NCI-H128 (cell line): ENCODE measurements around the gene CNRIP1.
"Not testable (repeated sequence)": the region's sequence is repeated elsewhere in the genome, so short reads cannot be mapped to it uniquely, and the experiment has no call there.

ENCODE experiments used
- DNase-seq: peaks from one replicate; lab custom pipeline; 2025; ENCODE audit not compliant: unreplicated experiment; lab: John Stamatoyannopoulos, UW

CNRIP1 gene

GRCh38 chr2:68341062-68341329 is 21.2 kb upstream of the CNRIP1 start:
- no peak for DNase-seq

- no peak for DNase-seq
Measured at GRCh38 chr2:68340226-68341061, 20.7 kb upstream of the CNRIP1 start.

- no peak for DNase-seq
Measured at GRCh38 chr2:68336192-68336591, 16.4 kb upstream of the CNRIP1 start.

DNA sequence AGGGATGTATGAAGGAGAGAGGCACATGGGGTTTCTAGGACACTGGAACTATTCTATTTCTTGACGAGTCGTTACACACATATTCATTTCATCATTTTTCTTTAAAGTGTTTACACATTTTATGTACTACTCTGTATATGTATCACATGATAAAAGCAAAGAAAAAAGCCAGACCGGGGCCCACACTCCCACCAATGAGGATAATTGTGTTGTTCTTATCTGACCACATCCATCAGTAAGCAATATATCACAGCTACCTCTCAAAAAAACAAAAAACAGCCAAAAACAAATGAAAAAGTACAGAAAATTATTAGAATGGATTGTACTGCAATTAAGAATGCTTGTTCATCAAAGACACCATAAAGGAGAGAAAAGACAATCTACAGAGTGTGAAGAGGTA is 14.2 kb upstream of the CNRIP1 start:
- no peak for DNase-seq

- DNase-seq: no peak
Measured at GRCh38 chr2:68333009-68333408, 13.3 kb upstream of the CNRIP1 start.

GRCh38 chr2:68330691-68331090 is 10.9 kb upstream of the CNRIP1 start:
- DNase-seq: no peak

DNA sequence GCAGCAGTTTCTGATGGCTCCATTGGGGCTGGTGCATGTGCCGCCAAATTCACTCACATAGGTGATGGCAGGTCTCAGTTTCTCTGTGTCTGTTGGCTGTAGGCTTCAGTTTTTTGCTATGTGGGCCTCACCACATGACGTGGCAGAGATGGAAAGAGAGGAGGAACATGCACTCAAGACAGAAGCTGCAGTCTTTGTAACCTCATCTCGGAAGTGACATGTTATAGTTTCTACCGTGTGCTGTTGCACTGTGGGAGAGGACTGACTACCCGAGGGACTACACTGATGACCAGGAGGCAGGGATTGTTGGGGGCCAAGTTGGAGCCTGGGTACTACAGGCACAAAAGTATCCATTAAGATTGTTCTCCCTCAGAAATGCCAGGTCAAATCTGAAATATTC is 9.2 kb upstream of the CNRIP1 start:
- DNase-seq: no peak

DNA sequence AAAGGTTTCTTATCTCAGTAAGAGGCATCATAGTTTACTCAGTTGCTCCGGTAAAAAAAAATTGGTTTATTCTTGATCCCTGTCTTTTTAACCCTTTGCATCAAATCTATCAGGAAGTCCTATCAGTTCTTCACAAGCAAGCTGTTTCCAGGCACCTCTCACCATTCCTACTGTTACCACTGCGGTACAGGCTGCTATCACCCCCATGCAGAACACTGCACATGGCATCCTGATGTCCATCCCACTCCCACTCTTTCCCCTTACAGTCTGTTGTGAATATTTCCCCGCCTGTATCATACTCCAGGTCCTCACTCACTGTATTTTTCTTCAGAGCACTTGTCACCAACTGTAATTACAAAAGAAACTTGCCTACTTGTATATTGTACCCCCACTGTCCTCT is 5.3 kb upstream of the CNRIP1 start:
- DNase-seq: no peak

- DNase-seq: peak; percentile 24
Measured at GRCh38 chr2:68320118-68320641, 431 bp upstream of the CNRIP1 start.

GRCh38 chr2:68318914-68319397 is 793 bp downstream of the CNRIP1 start:
- DNase-seq: no peak

DNA sequence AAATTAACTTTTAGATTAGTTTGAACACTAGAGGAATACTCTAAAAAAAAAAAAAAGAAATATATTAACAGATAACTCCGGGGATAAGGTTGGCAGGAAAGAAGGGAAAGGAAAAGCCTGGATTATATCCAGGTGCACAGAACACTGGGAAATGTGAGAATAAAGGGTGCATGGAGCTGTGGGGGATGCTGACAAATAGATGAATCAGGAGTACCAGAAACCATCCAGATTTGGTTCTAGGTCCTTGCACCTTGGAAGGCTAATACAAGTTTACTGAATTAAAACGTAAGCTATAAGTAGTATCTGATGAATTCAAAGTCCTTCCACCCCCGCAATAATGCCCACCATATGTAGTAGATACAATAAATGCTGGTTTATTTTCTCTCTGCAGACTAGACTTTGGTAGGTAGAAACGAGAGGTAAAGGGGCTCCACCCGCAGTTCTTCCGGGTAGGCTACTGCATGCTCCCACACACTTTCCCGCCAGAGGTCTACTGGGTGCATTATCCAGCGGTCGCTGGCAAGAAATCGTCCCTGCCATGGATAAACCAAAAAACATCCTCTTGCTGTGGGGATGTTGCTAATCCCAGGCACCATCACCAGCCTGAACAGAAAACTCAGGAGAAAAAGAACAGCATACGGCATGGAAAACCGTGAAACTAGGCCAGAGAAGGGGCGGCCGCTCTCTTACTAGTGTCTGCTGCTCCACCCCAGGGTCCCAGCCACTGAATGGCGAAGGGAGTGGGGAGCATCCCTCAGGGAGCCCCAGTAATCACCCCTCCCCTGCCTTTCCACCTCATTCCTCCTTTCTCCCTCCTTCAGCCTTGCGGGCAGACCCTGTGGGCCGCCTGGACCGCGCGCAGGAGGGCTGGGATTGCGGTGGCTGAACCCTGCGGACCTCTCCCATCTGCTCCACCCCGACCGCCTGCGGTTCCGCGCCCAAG is 1.5 kb downstream of the CNRIP1 start:
- no peak for DNase-seq

GRCh38 chr2:68316111-68316510 is 3.6 kb downstream of the CNRIP1 start:
- DNase-seq: no peak

GRCh38 chr2:68311033-68311432 is 8.7 kb downstream of the CNRIP1 start:
- DNase-seq: no peak

DNA sequence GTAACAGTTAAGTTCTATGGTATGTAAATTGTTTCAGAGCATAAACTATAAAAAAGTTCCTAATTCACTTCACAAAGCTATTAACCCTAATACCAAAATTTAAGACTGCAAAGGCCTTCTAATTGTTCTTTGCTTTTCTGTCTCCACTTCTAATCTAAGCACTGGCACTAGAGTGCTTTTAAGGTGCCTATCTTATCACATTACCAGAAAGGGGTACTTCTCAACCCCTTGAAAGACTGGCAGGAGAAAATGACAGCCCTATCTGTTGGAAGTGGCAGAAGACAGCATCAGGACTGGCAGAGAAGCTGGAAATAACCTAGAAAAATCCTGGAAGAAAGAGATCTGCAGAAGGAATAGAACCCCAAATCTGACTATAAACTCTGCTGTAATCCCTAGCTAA is 10.3 kb downstream of the CNRIP1 start:
- DNase-seq: no peak

- not testable (repeated sequence) for DNase-seq
Measured at GRCh38 chr2:68303902-68304272, 15.9 kb downstream of the CNRIP1 start.

GRCh38 chr2:68303033-68303901 is 16.5 kb downstream of the CNRIP1 start:
- DNase-seq: no peak

GRCh38 chr2:68302281-68302875 is 17.4 kb downstream of the CNRIP1 start:
- DNase-seq: no peak

GRCh38 chr2:68295516-68295915 is 24.2 kb downstream of the CNRIP1 start:
- DNase-seq: no peak

DNA sequence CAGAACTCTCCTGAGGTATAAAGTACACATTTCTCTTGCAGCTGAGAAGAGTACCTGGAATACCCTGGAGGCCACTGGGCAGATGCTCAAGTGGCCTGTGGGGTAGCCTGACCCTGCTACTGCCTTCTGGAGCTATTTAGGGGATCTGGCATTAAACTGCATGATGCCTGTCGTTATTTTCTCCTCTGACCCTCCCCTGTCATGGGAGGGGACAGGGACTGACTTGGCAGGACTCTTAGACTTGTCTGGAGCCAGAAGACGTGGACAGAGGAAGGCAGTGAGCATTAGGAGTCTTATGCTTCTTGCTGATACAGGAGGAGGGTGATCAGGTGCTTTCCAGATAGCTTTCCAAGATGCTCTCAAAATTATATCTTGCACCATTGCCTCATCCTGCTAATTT is 24.8 kb downstream of the CNRIP1 start:
- no peak for DNase-seq

- DNase-seq: no peak
Measured at GRCh38 chr2:68294187-68294586, 25.6 kb downstream of the CNRIP1 start.

- no peak for DNase-seq
Measured at GRCh38 chr2:68293755-68294154, 26.0 kb downstream of the CNRIP1 start.
